ENCODE data around the gene SPACDR.
A peak's percentile ranks its signal among the peaks of the same experiment; 100 is the strongest.

Gene SPACDR

GRCh38 chr7:100483722-100484672 is 19.9 kb upstream of the SPACDR start, which contains the start of gene NYAP1:
Gene NYAP1, plus strand, starts transcription at chr7:100483927. Its CDS starts 1,385 bp downstream, at chr7:100485312.
- TF ChIP-seq CTCF (IDR thresholded peaks at IDR 0.05; ENCODE audit: insufficient read depth, low read depth, low read length, missing control alignments), result no peak
- peak within 1 kb of the TSS; percentile 51 for H3K4me3 ChIP-seq (ENCODE audit: low read length)
- DNase-seq (ENCODE audit: low read depth), result peak; percentile 69

GRCh38 chr7:100483090-100483721 is 19.1 kb upstream of the SPACDR start:
- H3K4me3 ChIP-seq (ENCODE audit: low read length), result peak overlapping the region; percentile 51
- peak; percentile 51 for DNase-seq (ENCODE audit: low read depth)
- peak; percentile 40 for TF ChIP-seq CTCF (IDR thresholded peaks at IDR 0.05; ENCODE audit: insufficient read depth, low read depth, low read length, missing control alignments)

- no peak for TF ChIP-seq CTCF (IDR thresholded peaks at IDR 0.05; ENCODE audit: insufficient read depth, low read depth, low read length, missing control alignments)
- H3K4me3 ChIP-seq (ENCODE audit: low read length), result peak overlapping the region; percentile 51
- no peak for DNase-seq (ENCODE audit: low read depth)
These were observed 18.6 kb upstream of the SPACDR start for GRCh38 chr7:100482728-100483089.

GRCh38 chr7:100481466-100481865 is 17.4 kb upstream of the SPACDR start:
- DNase-seq (ENCODE audit: low read depth), result no peak
- no peak overlapping the region for H3K4me3 ChIP-seq (ENCODE audit: low read length)

GRCh38 chr7:100478958-100479660 is 15.0 kb upstream of the SPACDR start, which contains the start of gene TSC22D4:
Gene TSC22D4, minus strand, starts transcription at chr7:100479214. Its CDS starts 1,176 bp downstream, at chr7:100478038.
- DNase-seq (ENCODE audit: low read depth), result peak; percentile 91
- TF ChIP-seq CTCF (IDR thresholded peaks at IDR 0.05; ENCODE audit: insufficient read depth, low read depth, low read length, missing control alignments), result no peak
- peak within 1 kb of the TSS; percentile 94 for H3K4me3 ChIP-seq (ENCODE audit: low read length)

More at GRCh38 chr7:100481466-100481865, 17.4 kb upstream of the SPACDR start:
- no peak for TF ChIP-seq CTCF (IDR thresholded peaks at IDR 0.05; ENCODE audit: insufficient read depth, low read depth, low read length, missing control alignments)

- TF ChIP-seq CTCF (IDR thresholded peaks at IDR 0.05; ENCODE audit: insufficient read depth, low read depth, low read length, missing control alignments), result no peak
- H3K4me3 ChIP-seq (ENCODE audit: low read length), result peak overlapping the region; percentile 94
- DNase-seq (ENCODE audit: low read depth), result no peak
These were observed 13.8 kb upstream of the SPACDR start for GRCh38 chr7:100477871-100478267.

Measured in epithelial cell of esophagus (primary cell).